Esophagus muscularis mucosa (tissue), 4 donors: ENCODE measurements around the gene AKAP6. TPM values are rescaled to one million over a fixed set of nuclear protein-coding genes. Genes with fewer than 3 reads are reported as not detected.

Source experiments
- DNase-seq: peaks from one replicate; pipeline ENCODE4 v3.0.0-alpha.2; 2017; ENCODE audit errors: extremely low spot score
- H3K27ac ChIP-seq, 4 donors: fragments of 200-600 bp; sonication (generic); replicated peaks in 1 of 4; 1 replicate in 3 of 4; 2 replicates in 1 of 4; pipeline ENCODE4 v1.5.1; 2016 to 2019; ENCODE audit warnings: mild to moderate bottlenecking in 1 of 4
- H3K27me3 ChIP-seq, 4 donors: fragments of 200-600 bp; sonication (generic); one replicate each; pipeline versions ENCODE4 v1.5.1 to v1.6.0; 2016 to 2019
- H3K36me3 ChIP-seq, 4 donors: fragments of 200-600 bp; sonication (generic); one replicate each; pipeline ENCODE4 v1.5.1; 2016 to 2019
- H3K4me1 ChIP-seq, 4 donors: fragments of 200-600 bp; sonication (generic); one replicate each; pipeline ENCODE4 v1.5.1; 2016 to 2019
- H3K4me3 ChIP-seq, 4 donors: fragments of 200-600 bp; sonication (generic); 1 replicate in 2 of 4; 2 replicates in 2 of 4; pipeline ENCODE4 v1.5.1; 2016 to 2019; ENCODE audit warnings: mild to moderate bottlenecking in 4 of 4, moderate library complexity in 1 of 4
- H3K9me3 ChIP-seq, 4 donors: fragments of 200-600 bp; sonication (generic); 1 replicate in 3 of 4; 2 replicates in 1 of 4; pipeline ENCODE4 v1.5.1; 2016 to 2019
- CTCF ChIP-seq, 3 experiments: fragments of 200-600 bp in 2 of 3; fragments of 450-650 bp in 1 of 3; sonication (generic) in 2 of 3; IDR thresholded peaks; one replicate each; pipeline ENCODE4 v1.5.1; 2017 to 2019; ENCODE audit warnings: antibody characterized with exemption in 3 of 3, mild to moderate bottlenecking in 2 of 3, moderate library complexity in 1 of 3
- EP300 ChIP-seq: sonication (generic); formaldehyde crosslinking; IDR thresholded peaks from one replicate; pipeline ENCODE4 v1.6.1; 2017; ENCODE audit warnings: antibody characterized with exemption
- POLR2A ChIP-seq: fragments of 450-650 bp; IDR thresholded peaks from one replicate; pipeline ENCODE4 v1.6.1; 2017; ENCODE audit warnings: antibody characterized with exemption, moderate library complexity, mild to moderate bottlenecking, low read depth
- POLR2AphosphoS5 ChIP-seq, 2 donors: sonication (generic); formaldehyde crosslinking; IDR thresholded peaks; one replicate each; pipeline ENCODE4 v1.6.1; 2017; ENCODE audit warnings: antibody characterized with exemption in 2 of 2
- WGBS: methylation state at CpG from one replicate; pipeline ENCODE4 v1.1.5; 2018; 5-methylcytosine and 5-hydroxymethylcytosine counted together
- intact Hi-C: fragments of 100-400 bp; cut with DNase I; formaldehyde crosslinking; loops from one replicate; pipeline ENCODE4 v1.15.1; 2023
- small RNA-seq, 3 donors: library from RNA; depleted of rRNA; stranded (forward); fragments of <200 nt; gene quantifications; one replicate each; pipeline ENCODE3, GENCODE V24; 2016
- total RNA-seq, 4 donors: library from RNA; depleted of rRNA; stranded (reverse); fragments of >200 nt; gene quantifications; one replicate each; pipeline versions ENCODE4 v1.1.0 to v1.2.1, GENCODE V29; 2016

Gene AKAP6
- total RNA-seq, 4 donors from 2014 or later: 21.3 to 38.6 (median 31.5) TPM

- Histone ChIP-seq H3K4me3 (no peak overlapping the region), H3K36me3 (no peaks in the 10 kb centered on the region), H3K9me3 (no peaks in the 10 kb centered on the region), H3K4me1 (no peaks in the 10 kb centered on the region), H3K27me3 (no peaks in the 10 kb centered on the region), H3K27ac (no peak overlapping the region)
- intact Hi-C loops: no loop called here
- WGBS: 32% methylated on average over 2 of the region's 2 CpGs
- DNase-seq: no peak
- TF ChIP-seq POLR2AphosphoS5 (IDR thresholded peaks at IDR 0.05) (no peak), EP300 (no peak), CTCF (IDR thresholded peaks at IDR 0.05) (no peak), POLR2A (no peak)
Measured at GRCh38 chr14:32846821-32847365, 517.8 kb downstream of the AKAP6 start.

GRCh38 chr14:32847867-32848266, 518.8 kb downstream of the AKAP6 start:
- Histone ChIP-seq H3K27me3 (no peaks in the 10 kb centered on the region), H3K4me3 (no peak overlapping the region), H3K36me3 (no peaks in the 10 kb centered on the region), H3K9me3 (no peaks in the 10 kb centered on the region), H3K27ac (no peak overlapping the region), H3K4me1 (no peaks in the 10 kb centered on the region)
- intact Hi-C loops: no loop called here
- DNase-seq: no peak
- WGBS: 96% methylated on average over 4 of the region's 4 CpGs
- no peak for TF ChIP-seq CTCF (IDR thresholded peaks at IDR 0.05)
- TF ChIP-seq POLR2AphosphoS5 (IDR thresholded peaks at IDR 0.05): no peak
- TF ChIP-seq POLR2A: no peak
- TF ChIP-seq EP300: no peak

GRCh38 chr14:32865827-32866376, 536.8 kb downstream of the AKAP6 start:
- DNase-seq: no peak
- Histone ChIP-seq H3K4me3 (no peak overlapping the region), H3K27me3 (no peaks in the 10 kb centered on the region), H3K27ac (no peak overlapping the region), H3K9me3 (no peaks in the 10 kb centered on the region), H3K4me1 (no peaks in the 10 kb centered on the region), H3K36me3 (no peaks in the 10 kb centered on the region)
- WGBS: 83% methylated on average over 2 of the region's 5 CpGs
- TF ChIP-seq CTCF (IDR thresholded peaks at IDR 0.05) (no peak), POLR2AphosphoS5 (IDR thresholded peaks at IDR 0.05) (no peak), EP300 (no peak), POLR2A (no peak)
- intact Hi-C loops: no loop called here

GRCh38 chr14:32883188-32883587, 554.1 kb downstream of the AKAP6 start:
- Histone ChIP-seq H3K27ac (no peak overlapping the region), H3K9me3 (peaks cover 0 to 3% (median 0%) of the 10 kb centered on the region in 4 donors), H3K4me3 (no peak overlapping the region), H3K36me3 (no peaks in the 10 kb centered on the region), H3K4me1 (no peaks in the 10 kb centered on the region), H3K27me3 (no peaks in the 10 kb centered on the region)
- TF ChIP-seq POLR2AphosphoS5 (IDR thresholded peaks at IDR 0.05) (no peak), CTCF (IDR thresholded peaks at IDR 0.05) (no peak), EP300 (no peak), POLR2A (no peak)
- no peak for DNase-seq
- intact Hi-C loops: no loop called here
- 100% methylated on average over 3 of the region's 3 CpGs for WGBS

Small RNAs within 50 kb of the gene (small RNA-seq; reads per million reads assigned to genes)
- gene RN7SL660P: 0 to 0.19 (median 0.17) reads per million in 3 donors

Other genes starting within 250 kb of the AKAP6 start
- not detected for gene RNU6-7, start 127.3 kb upstream of the AKAP6 start, total RNA-seq
- not detected for gene RNU6-8, start 126.0 kb upstream of the AKAP6 start, total RNA-seq